Measurements from ENCODE around the gene SEPSECS. TPM values are rescaled to one million over a fixed set of nuclear protein-coding genes. Genes with fewer than 3 reads are reported as not detected.

SEPSECS gene
- polyA plus RNA-seq, 1 donor (not counting 4 experiments of a cell fraction or from before 2014, with no cell fraction given): 6.6 TPM

- Histone ChIP-seq H3K27me3 (ENCODE audit: control insufficient read depth, extremely low read depth, insufficient read depth, low read length) (peaks cover 35% of the 10 kb centered on the region), H3K4me1 (ENCODE audit: control insufficient read depth, extremely low read depth, insufficient read depth, low read length) (no peaks in the 10 kb centered on the region), H3K4me2 (ENCODE audit: control insufficient read depth, extremely low read depth, insufficient read depth, low read depth, low read length) (no peak overlapping the region), H2AFZ (ENCODE audit: control insufficient read depth, low read length) (no peak overlapping the region), H4K20me1 (ENCODE audit: control insufficient read depth, extremely low read depth, insufficient read depth, low read length) (no peaks in the 10 kb centered on the region), H3K9me3 (ENCODE audit: control insufficient read depth, low read depth, low read length) (no peaks in the 10 kb centered on the region), H3K4me3 (ENCODE audit: control insufficient read depth in 2 of 3, extremely low read depth in 1 of 3, insufficient read depth in 2 of 3, low read depth in 1 of 3, low read length in 3 of 3) (no peak overlapping the region), H3K9me1 (ENCODE audit: control insufficient read depth, extremely low read depth, insufficient read depth, low read length) (no peaks in the 10 kb centered on the region), H3K27ac (ENCODE audit: control insufficient read depth, insufficient read depth, low read length) (no peak overlapping the region), H3K79me2 (ENCODE audit: control insufficient read depth, insufficient read depth, low read length) (no peaks in the 10 kb centered on the region), H3K9ac (ENCODE audit: control insufficient read depth, extremely low read depth, insufficient read depth, low read length) (no peak overlapping the region), H3K36me3 (ENCODE audit: control insufficient read depth in 2 of 2, extremely low read depth in 1 of 2, insufficient read depth in 2 of 2, low read length in 2 of 2) (no peaks in the 10 kb centered on the region)
- TF ChIP-seq EZH2 (IDR thresholded peaks at IDR 0.05; ENCODE audit: low read length): no peak
- no peak for TF ChIP-seq CTCF (optimal IDR thresholded peaks at IDR 0.05 in 1 of 3, IDR thresholded peaks at IDR 0.05 in 1 of 3, conservative IDR thresholded peaks at IDR 0.05 in 1 of 3; ENCODE audit: extremely low read depth in 1 of 3, insufficient read depth in 2 of 3, low read length in 3 of 3)
- DNase-seq (ENCODE audit: low read depth, low spot score) (no peak), FAIRE-seq (no peak)
- dilution Hi-C loops (cut with MboI; ENCODE audit: extremely low pct_ligation_motif_present, low sequenced_read_pairs): no loop called here
These were observed 69.7 kb downstream of the SEPSECS start for GRCh38 chr4:25090516-25090915.

- DNase-seq (ENCODE audit: low read depth, low spot score) (no peak), FAIRE-seq (no peak)
- Histone ChIP-seq H3K79me2 (ENCODE audit: control insufficient read depth, insufficient read depth, low read length) (no peaks in the 10 kb centered on the region), H4K20me1 (ENCODE audit: control insufficient read depth, extremely low read depth, insufficient read depth, low read length) (no peaks in the 10 kb centered on the region), H3K27ac (ENCODE audit: control insufficient read depth, insufficient read depth, low read length) (no peak overlapping the region), H3K9me1 (ENCODE audit: control insufficient read depth, extremely low read depth, insufficient read depth, low read length) (no peaks in the 10 kb centered on the region), H3K27me3 (ENCODE audit: control insufficient read depth, extremely low read depth, insufficient read depth, low read length) (peaks cover 35% of the 10 kb centered on the region), H3K4me2 (ENCODE audit: control insufficient read depth, extremely low read depth, insufficient read depth, low read depth, low read length) (no peak overlapping the region), H3K9me3 (ENCODE audit: control insufficient read depth, low read depth, low read length) (no peaks in the 10 kb centered on the region), H3K9ac (ENCODE audit: control insufficient read depth, extremely low read depth, insufficient read depth, low read length) (no peak overlapping the region), H3K4me3 (ENCODE audit: control insufficient read depth in 2 of 3, extremely low read depth in 1 of 3, insufficient read depth in 2 of 3, low read depth in 1 of 3, low read length in 3 of 3) (no peak overlapping the region), H3K4me1 (ENCODE audit: control insufficient read depth, extremely low read depth, insufficient read depth, low read length) (no peaks in the 10 kb centered on the region), H3K36me3 (ENCODE audit: control insufficient read depth in 2 of 2, extremely low read depth in 1 of 2, insufficient read depth in 2 of 2, low read length in 2 of 2) (no peaks in the 10 kb centered on the region), H2AFZ (ENCODE audit: control insufficient read depth, low read length) (no peak overlapping the region)
- dilution Hi-C loops (cut with MboI; ENCODE audit: extremely low pct_ligation_motif_present, low sequenced_read_pairs): no loop called here
- no peak for TF ChIP-seq CTCF (optimal IDR thresholded peaks at IDR 0.05 in 1 of 3, IDR thresholded peaks at IDR 0.05 in 1 of 3, conservative IDR thresholded peaks at IDR 0.05 in 1 of 3; ENCODE audit: extremely low read depth in 1 of 3, insufficient read depth in 2 of 3, low read length in 3 of 3)
- no peak for TF ChIP-seq EZH2 (IDR thresholded peaks at IDR 0.05; ENCODE audit: low read length)
These were observed 71.0 kb downstream of the SEPSECS start for GRCh38 chr4:25089051-25089763.

Data from keratinocyte (primary cell).